GM18502 (cell line): ENCODE results near the gene SCNN1B.

ENCODE experiments used
- ATAC-seq: cut with Tn5 transposase; IDR thresholded peaks from one replicate; pipeline ENCODE4 v1.9.1; 2021; ENCODE audit warnings: mild to moderate bottlenecking; ENCODE audit not compliant: unreplicated experiment, poor library complexity

The SCNN1B gene

DNA sequence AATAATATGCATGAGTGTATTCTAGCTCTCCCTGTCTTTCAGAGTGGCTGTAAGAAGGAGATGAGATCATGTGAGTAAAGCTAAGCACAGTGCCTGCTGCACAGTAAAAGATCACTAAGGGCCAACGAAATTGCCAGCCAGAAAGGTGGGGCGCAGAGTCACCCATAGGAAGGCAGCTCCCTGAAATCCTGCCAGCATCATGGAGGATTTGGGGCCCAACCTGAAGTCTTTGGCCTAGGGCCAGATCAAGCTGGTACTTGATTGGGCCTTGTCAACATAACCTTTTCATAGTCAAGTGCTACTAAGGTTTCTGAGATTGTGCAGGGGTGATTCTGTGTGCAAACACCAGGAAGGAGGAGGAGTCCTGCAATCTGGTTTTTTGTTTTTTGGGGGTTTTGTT lies 16.5 kb downstream of the SCNN1B start:
- no peak for ATAC-seq

DNA sequence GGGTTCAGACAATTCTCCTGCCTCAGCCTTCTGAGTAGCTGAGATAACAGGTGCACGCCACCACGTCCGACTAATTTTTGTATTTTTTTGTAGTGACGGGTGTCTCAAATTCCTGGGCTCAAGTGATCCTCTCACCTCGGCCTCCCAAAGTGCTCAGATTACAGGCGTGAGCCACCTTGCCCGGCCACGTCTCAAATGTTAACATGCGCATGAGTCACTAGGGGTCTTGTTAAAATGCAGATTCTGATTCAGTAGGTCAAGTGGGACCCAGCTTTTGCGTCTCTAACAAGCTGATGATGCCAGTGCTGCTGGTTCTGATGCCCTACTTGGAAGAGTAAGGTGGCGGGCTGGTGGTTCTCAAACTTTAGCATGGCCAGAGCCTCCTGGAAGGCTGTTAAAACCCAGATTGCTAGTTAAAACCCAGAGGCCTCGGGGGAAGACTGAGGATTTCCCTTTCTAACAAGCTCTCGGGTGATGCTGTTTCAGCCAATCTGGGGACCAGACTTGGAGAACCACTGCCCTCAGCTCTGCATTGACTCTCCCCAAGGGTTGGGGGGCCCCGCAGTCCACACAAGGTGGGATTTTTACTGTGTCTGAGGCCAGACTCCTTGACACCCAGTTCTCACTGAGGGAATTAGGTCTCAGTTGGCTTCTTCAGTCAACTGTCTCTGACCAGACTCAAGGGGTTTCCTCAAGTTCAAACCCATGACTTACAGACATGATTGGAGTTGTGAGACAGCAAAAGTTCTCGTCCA lies 17.9 kb downstream of the SCNN1B start:
- no peak for ATAC-seq

DNA sequence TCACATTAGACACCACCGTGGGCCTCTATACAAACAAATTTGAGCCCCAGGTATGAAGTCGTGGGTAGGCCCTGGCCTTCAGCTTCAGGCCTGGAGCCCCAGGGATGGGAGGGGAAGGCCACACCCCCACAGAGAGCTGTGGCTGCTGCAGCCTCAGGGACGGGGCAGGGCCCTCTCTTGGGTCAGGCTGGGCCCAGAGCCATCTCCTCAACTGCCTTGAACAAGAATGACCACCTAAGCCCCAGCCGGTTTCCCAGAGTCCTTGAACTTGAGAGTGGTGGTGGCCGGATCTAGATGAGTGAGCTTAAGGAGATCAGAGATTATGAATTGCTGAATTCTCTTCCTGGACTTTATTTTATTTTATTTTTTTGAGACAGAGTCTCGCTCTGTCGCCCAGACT lies 18.6 kb downstream of the SCNN1B start:
- ATAC-seq, result no peak

DNA sequence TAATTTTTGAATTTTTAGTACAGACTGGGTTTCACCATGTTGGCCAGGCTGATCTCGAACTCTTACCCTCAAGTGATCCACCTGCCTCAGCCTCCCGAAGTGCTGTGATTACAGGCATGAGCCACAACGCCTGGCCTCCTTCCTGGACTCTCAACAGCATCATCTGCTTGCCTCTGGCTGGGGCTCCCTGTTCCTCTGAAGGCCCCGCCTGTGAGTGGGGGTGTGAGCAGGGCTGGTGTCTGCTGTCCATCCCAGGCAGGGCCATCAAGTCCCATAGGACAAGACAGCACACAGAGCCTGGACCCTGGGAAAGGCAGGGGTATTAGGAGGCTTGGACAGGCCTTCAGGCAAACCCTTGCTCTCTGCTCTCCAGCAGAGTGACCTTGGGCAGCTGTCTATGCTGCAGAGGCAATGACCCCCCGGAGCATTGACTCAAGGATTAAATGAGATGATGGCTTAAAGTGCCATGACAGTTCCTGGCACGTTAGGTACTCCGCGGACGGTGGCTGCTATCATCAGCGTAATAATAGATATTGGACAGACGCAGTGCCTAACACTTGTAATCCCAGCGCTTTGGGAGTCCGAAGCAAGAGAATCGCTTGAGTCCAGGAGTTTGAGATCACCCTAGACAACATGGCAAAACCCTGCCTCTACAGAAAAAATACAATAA lies 19.2 kb downstream of the SCNN1B start:
- ATAC-seq, result no peak

DNA sequence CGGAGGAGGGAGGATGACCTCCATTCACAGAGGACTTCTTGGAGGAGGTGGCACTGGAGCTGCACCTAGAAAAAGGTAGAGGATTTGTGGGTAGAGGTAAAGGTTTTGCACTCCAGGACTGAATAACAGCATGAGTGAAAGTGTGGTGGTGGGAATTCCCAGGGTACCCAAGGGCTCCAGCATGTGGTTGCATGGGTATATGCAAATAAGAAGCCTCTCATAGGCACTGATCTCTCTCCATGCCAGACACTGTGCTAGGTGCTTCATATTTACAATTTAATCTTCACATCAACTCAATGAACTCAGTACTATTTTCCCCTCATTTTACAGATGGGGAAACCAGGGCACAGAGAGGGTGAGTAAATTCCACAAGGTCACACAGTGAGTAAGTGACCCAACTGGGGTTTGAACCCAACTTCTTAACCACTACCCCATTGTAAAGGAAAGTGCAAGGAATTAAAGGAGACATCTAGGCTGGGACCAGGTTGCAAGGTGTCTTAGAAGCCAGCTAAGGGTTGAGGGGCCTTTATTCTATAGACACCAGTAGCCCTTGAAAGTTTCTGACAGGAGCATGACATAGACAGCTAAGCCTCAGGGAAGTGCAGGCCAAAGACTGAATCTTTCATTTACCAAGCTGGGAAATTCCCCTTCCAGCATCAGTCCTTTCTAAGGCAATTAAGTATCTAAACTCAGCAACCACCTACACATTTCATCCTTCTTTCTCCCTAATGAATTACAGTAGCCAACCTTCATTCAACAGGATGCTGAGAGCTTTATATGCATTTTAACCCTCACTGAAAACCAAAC lies 21.3 kb downstream of the SCNN1B start:
- ATAC-seq, result no peak

DNA sequence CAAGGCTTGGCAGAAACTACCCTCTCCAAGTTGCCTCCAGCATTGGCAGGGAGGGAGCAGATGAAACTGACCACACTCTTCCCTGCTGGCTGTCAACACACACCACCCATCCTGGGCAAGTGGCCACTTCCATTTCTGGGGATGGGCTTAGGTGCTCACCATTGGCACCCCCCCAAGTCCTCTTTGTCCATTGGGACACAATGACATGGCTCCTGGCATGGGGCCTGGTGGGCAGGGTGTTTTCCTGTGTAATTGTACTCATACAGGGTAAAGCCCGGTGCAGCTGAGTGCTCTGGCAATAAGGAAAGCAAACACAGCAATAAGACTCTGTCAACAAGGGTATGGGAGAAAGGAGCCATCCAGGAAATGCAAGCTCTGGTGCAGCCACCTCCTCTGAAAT lies 22.6 kb downstream of the SCNN1B start:
- ATAC-seq, result no peak

DNA sequence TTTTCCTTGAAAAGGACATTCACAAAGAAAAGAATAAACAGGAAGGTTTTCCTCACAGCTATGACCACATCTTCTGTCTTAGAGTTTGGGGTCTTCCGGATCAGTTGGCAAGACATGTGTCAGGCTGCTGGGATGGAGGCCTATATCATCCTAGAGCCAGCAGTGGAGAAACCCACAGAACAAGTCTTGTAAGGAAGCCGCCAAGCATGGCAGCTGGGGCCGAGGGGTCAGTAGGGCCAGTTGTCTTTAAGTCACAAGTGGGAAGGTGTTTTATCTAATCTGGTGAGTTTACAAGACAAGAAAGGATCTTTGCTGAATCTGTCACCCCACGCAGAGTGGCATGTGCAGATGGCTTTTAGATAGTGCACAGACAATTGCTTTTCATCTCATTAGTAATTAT lies 25.7 kb downstream of the SCNN1B start:
- ATAC-seq, result no peak

DNA sequence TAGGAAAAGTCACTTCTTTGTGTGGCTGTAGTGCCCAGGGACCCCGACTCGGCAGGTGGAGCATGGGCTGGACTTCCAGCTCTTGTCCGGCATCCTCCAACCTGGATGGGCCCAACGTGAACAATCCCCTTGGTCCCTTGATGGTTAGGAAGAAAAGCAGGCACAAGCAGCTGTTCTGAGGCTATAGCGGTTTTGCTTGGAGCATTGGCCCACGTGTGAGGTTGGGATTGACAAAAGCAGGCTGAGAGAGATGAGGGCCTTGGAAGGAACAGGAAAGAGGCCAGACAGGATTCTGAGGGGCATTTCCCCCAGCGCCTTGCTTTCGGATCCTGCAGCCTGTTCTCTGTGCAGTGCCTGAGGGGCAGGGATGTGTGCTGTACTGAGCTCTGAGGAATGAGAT lies 28.1 kb downstream of the SCNN1B start:
- no peak for ATAC-seq

DNA sequence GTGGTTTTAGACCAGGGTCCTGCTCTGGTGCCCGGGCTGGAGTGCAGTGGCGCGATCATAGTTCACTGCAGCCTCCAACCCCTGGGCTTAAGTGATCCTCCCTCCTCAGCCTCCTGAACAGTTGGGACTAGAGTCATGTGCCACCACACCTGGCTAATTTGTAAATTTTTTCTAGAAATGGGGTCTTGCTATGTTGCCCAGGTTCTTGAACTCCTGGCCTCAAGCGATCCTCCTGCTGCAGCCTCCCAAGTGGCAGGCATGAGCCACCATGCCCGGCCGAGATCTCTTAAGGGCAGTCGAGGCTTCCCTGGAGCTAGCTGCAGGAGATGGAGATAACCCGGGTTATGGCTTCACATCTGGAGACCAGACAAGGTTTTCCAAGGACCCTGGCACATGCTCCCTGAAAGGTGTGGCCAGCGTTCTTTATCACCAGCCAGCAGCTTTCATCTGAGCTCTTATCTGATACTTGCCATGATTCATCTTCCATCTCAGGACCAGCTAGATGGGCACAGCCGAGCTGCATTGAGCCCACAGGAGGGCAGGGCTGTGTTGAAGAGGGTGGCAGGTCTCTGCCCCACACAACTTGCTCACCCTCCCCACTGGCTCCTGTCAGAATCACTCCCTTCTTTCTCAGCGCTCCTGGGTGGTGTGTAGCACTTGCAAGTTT lies 28.6 kb downstream of the SCNN1B start:
- ATAC-seq, result no peak

DNA sequence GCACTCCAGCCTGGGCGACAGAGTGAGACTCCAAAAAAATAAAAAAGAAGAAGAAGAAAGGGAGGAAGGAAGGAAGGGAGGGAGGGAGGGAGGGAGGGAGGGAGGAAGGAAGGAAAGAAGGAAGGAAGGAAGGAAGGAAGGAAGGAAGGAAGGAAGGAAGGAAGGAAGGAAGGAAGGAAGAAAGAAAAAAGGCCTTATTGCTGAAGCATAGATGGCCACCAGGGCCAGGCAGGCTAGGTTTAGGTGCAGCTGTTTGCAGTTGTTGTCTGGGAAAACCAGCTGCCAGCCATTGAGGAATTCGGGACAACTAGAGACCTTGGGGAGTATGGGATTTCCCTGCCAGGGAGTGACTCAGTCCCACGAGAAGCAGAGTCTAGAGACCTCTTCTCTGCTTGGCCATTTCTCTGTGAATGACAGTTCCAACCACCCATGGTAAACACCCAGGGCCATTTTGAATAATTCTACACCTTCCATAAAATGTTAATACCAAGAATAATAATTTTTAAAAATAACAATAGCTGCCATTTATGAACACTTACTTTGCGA lies 31.0 kb downstream of the SCNN1B start:
- no peak for ATAC-seq

DNA sequence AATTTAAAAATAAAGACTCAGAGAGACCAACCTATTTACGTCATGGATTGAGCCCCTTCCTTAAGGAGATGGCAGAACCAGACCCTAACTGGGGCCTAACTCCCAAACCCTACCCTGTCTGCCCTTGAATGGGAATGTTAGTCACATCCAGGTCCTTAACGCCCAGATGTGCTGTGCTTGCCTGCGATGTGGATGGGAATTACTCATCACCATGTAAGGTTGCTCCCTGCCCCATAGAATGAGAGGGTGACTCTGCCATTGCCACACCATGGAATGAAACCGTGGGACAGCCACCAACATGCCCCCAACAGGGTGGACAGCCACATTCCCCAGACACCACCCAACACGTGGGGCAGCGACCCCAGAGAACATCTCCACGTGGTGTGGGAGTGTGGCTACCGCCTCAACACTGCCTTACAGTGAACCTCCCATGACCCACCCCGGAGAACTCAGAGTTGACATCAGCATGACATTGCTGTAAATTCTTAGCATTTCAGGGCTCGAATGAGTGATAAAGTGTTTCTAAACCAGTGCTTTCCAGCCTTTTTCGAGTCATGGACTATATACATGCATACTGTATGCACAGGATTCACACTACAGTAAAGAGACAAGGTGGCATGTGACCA lies 31.8 kb downstream of the SCNN1B start:
- no peak for ATAC-seq

DNA sequence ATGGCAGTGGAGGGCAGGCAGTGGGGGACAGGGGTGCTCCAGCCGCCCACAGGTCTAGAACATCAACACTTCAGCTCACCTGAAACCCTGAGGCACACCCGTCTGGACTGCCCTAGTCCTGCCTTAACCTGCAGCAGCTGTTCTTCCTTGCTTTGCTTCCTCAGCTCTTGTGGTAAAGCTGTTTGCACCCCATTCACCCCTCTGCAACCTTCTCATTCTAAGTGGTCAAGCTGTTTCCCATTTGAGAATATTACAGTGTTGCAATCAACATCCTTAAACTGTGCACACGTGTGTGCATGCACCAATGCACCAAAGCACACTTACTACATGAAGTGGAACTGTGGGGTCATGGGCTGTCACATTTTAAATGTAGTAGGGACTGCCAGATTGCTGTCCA lies 32.4 kb downstream of the SCNN1B start:
- no peak for ATAC-seq

DNA sequence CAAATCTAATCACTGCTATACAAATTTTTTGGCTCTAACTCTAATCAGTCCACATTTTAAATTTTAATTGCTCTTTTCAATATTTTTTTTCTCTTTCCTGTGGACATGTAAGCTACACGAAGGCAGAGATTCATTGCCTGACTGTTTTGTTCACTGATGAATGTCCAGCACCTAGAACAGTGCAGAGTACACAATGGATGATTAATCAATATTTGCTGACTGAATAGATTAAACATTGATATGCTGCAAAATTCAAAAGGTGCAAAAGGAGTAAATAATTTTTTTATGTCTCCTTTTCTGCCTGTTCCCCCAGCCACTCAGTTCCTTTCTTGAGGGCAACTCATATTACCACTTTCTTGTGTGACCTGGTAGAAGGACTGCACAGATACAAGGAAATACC lies 32.8 kb downstream of the SCNN1B start:
- no peak for ATAC-seq

DNA sequence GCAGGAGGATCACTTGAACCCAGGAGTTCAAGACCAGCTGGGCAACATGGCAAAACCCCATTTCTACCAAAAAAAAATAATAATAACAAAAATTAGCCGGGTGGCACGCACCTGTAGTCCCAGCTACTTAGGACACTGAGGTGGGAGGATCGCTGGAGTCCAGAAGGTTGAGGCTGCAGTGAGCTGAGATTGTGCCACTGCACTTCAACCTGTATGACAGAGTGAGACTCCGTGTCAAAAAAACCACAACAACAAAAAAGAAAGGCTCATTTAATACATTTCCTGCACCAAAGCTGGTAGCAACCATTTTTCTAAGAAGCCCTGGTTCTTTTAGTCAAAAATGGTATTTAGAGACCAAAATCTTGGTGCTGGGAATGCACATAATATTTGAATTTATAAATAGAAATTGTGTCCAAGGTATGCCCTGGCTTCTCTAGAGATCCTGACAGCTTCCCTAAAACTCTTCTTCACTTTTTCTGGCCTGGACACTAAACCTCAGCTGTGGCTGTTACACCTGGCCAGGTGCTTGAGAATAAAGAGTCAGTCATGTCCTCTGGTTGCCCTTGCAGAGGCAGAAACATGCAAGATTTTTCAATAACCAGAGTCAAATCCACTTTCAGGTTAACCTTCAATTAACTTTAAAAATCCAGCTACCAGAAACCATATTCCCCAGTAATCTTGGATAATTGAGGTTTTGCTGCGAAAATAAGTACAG lies 35.9 kb downstream of the SCNN1B start:
- ATAC-seq, result no peak

DNA sequence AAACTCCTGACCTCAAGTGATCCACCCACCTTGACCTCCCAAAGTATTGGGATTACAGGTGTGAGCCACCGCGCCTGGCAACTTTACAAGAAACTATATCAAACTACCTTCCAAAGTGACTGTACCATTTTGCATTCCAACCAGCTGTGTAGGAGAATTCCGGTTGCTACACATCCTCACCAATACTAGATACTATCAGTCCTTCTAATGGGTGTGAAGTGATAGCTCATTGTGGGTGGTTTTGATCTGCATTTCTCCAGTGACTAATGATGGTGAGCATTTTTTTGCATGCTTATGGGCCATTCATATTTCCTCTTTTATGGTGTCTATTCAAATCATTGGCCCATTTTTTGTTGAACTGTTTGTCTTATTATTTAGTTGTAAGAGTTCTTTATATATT lies 37.7 kb downstream of the SCNN1B start:
- ATAC-seq, result no peak

DNA sequence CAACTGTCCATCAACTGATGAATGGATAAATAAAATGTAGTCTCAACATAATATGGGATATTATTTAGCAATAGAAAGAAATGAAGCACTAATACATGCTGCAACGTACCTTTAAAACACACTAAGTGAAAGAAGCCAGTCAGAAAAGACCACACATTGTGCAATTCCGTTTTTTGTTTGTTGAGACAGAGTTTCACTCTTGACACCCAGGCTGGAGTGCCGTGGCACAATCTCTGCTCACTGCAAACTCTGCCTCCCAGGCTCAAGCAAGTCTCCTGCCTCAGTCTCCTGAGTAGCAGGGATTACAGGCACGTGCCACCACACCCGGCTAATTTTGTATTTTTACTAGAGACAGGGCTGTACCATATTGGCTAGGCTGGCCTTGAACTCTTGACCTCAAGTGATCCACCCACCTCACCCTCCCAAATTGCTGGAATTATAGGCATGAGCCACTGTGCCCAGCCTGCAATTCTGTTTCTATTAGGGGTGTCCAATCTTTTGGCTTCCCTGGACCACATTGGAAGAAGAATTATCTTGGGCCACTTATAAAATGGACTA lies 40.1 kb downstream of the SCNN1B start:
- ATAC-seq, result no peak

DNA sequence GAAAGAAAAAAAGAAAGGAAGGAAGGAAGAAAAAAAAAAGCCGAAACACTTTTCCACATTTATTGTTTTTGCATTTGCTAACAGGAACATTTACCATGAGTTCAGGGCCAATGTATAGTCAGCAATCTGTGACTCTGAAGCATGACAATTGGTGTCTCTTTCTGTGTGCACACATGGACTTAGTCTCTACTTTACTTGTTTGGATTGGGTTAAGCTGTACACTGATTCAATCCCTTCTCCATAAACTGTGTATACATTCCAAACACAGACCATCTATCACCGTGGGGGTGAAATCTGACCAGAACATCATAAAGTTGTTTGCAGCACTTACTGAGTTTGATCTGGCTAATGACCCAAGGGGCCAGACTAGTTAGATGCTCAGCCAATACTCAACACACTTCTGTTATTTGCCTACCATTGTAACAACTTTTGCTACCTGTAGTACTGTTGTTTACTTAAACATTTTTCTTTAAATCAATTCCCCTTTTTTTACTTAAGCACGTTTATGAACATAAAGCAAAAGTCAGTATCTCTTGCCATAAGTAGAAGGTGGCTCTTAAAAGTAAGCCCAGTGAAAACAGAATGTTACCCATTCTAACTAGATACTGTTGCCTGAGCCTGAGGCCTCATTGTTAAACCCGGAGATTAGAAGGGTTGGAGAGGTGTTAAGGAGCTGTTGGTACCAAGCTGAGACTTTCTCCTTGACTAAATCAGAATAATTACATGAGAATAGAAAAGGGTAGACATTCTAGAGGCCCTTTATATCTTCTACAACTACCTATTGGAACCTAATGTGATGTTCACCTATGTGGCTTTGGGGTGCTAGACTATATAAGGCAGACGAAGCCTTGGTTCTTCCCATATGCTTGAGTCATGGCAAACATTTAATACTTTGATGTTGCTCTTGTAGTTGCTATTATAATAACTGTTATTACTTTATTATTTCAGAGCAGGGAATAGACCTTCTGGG lies 41.8 kb downstream of the SCNN1B start:
- ATAC-seq, result no peak

DNA sequence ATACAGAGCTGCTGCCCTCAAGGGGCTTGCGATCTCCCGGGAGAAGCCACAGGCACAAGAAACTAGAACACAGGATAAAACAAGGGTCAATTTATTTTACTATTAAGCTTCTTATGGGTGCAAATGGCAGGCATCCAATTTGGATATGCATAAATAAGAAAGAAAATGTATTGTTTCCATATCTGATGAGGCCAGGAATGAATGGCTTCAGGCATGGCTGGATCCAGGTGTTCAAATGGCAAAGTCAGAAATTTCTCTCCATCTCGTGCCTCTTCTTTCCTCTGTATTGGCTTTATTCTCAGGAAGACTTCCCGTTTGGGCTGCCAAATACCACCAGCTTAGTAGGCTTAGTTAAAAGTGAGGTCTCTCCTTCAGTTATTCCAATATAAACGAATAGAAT lies 43.1 kb downstream of the SCNN1B start:
- no peak for ATAC-seq
